ENCODE measurements around the gene LCN15. TPM values are rescaled to one million over a fixed set of nuclear protein-coding genes. Genes with fewer than 3 reads are reported as not detected.
A peak's percentile ranks its signal among the peaks of the same experiment; 100 is the strongest.
"Not testable (repeated sequence)": the region's sequence is repeated elsewhere in the genome, so short reads cannot be mapped to it uniquely, and the experiment has no call there.

Gene LCN15
- total and polyA plus RNA-seq, 9 donors, result not detected

DNA sequence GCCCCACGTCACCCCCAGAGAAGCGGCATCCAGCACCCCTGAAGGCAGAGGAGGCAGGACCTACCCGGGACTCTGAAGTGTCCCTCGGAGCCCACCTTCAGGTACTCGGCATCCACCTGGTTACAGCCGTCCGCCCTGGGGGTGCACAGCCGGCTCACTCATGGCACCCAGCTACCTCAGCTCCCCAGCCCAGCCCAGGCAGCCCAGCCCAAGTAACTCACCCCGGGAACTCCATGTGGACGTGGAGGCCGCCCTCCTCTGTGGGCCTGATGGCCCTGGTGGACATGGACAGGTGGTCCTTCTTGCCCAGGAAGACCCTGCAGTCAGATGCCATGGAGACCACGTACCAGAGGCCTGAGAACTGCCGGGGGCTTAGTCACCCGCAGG, 676 bp downstream of the LCN15 start:
- no peaks in the 10 kb centered on the region for H3K9me3 ChIP-seq
- 71 to 78% (median 78%) methylated on average over 14 of the region's 14 CpGs for WGBS, 3 donors
- intact Hi-C loops (cut with DNase I), result no loop called here
- TF ChIP-seq EP300 (IDR thresholded peaks at IDR 0.05) (no peak), POLR2A (IDR thresholded peaks at IDR 0.05) (no peak)
- TF ChIP-seq, protein P1, sequence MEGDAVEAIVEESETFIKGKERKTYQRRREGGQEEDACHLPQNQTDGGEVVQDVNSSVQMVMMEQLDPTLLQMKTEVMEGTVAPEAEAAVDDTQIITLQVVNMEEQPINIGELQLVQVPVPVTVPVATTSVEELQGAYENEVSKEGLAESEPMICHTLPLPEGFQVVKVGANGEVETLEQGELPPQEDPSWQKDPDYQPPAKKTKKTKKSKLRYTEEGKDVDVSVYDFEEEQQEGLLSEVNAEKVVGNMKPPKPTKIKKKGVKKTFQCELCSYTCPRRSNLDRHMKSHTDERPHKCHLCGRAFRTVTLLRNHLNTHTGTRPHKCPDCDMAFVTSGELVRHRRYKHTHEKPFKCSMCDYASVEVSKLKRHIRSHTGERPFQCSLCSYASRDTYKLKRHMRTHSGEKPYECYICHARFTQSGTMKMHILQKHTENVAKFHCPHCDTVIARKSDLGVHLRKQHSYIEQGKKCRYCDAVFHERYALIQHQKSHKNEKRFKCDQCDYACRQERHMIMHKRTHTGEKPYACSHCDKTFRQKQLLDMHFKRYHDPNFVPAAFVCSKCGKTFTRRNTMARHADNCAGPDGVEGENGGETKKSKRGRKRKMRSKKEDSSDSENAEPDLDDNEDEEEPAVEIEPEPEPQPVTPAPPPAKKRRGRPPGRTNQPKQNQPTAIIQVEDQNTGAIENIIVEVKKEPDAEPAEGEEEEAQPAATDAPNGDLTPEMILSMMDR (IDR thresholded peaks at IDR 0.05), result no peak
- no peaks in the 10 kb centered on the region for H3K36me3 ChIP-seq
- peak in 2 of 5 donors; percentile 21 to 28 for DNase-seq
- H3K27ac ChIP-seq, result no peak overlapping the region
- no peak overlapping the region for H3K4me3 ChIP-seq
- no peaks in the 10 kb centered on the region for H3K4me1 ChIP-seq (ENCODE audit: insufficient read depth)
- H3K27me3 ChIP-seq, result no peaks in the 10 kb centered on the region

DNA sequence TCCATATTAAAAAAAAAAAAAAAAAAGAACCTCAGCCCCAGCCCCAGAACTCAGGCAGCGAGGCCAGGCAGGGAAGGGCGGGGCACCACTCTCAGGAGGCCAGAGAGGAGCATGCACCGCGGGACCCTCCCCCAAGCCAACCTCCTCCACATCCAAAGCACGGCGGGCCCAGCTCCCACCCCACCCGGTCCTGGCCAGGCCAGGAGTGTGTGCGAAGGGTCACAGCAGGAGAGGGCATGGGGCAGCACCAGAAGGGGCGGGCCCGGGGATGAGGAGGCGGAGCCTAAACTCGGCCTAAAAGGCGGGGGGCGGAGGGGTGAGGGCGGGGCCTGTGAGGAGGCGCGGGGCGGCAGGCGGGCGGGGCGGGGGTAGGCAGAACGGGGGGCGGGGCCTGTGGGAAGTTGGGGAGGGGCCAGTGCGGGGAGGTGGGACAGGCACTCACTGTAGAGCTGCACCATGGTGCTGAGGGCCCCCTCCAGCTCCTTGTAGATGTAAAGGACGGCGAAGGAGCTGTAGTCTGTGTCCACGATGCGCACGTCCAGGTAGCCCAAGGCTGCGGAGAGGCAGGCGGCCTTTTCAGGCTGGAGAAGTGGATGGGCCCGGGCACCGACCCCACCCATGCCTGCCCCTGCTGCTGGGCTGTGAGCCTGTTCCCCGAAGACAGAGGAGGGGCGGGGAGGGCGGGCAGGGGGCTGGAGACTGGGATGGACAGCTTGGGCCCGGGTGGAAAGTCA, 1.2 kb downstream of the LCN15 start:
- Histone ChIP-seq H3K4me1 (ENCODE audit: insufficient read depth) (no peaks in the 10 kb centered on the region), H3K4me3 (no peak overlapping the region), H3K27me3 (no peaks in the 10 kb centered on the region), H3K9me3 (no peaks in the 10 kb centered on the region), H3K27ac (no peak overlapping the region), H3K36me3 (no peaks in the 10 kb centered on the region)
- WGBS, 3 donors, result 7 to 14% (median 13%) methylated on average over 36 to 37 of the region's 37 CpGs
- intact Hi-C loops (cut with DNase I), result no loop called here
- DNase-seq, result peak; percentile 32 to 59 (median 49)
- TF ChIP-seq POLR2A (IDR thresholded peaks at IDR 0.05), result no peak
- no peak for TF ChIP-seq EP300 (IDR thresholded peaks at IDR 0.05)
- TF ChIP-seq, protein P1 (IDR thresholded peaks at IDR 0.05), result no peak

- Histone ChIP-seq H3K36me3 (no peaks in the 10 kb centered on the region), H3K27me3 (no peaks in the 10 kb centered on the region), H3K4me3 (no peak overlapping the region), H3K27ac (no peak overlapping the region), H3K4me1 (ENCODE audit: insufficient read depth) (no peaks in the 10 kb centered on the region), H3K9me3 (no peaks in the 10 kb centered on the region)
- DNase-seq, result peak in 1 of 5 donors; percentile 21
- 68 to 73% (median 72%) methylated on average over 14 to 17 of the region's 17 CpGs for WGBS, 3 donors
- intact Hi-C loops (cut with DNase I), result no loop called here
- no peak for TF ChIP-seq POLR2A (IDR thresholded peaks at IDR 0.05)
- TF ChIP-seq, protein P1 (IDR thresholded peaks at IDR 0.05), result no peak
- no peak for TF ChIP-seq EP300 (IDR thresholded peaks at IDR 0.05)
Observed at GRCh38 chr9:136762221-136762691, 2.1 kb downstream of the LCN15 start.

GRCh38 chr9:136761545-136761981, 2.8 kb downstream of the LCN15 start:
- no peaks in the 10 kb centered on the region for H3K36me3 ChIP-seq
- no peak overlapping the region for H3K27ac ChIP-seq
- peak in 1 of 5 donors; percentile 25 for DNase-seq
- no peaks in the 10 kb centered on the region for H3K4me1 ChIP-seq (ENCODE audit: insufficient read depth)
- 71 to 74% (median 73%) methylated on average over 12 to 13 of the region's 13 CpGs for WGBS, 3 donors
- no peaks in the 10 kb centered on the region for H3K27me3 ChIP-seq
- TF ChIP-seq, protein P1 (IDR thresholded peaks at IDR 0.05), result no peak
- TF ChIP-seq EP300 (IDR thresholded peaks at IDR 0.05) (no peak), POLR2A (IDR thresholded peaks at IDR 0.05) (no peak)
- intact Hi-C loops (cut with DNase I), result no loop called here
- no peaks in the 10 kb centered on the region for H3K9me3 ChIP-seq
- H3K4me3 ChIP-seq, result no peak overlapping the region

GRCh38 chr9:136760834-136761544, 3.3 kb downstream of the LCN15 start:
- intact Hi-C loops (cut with DNase I); H3K9me3 ChIP-seq; H3K36me3 ChIP-seq; H3K27ac ChIP-seq; H3K4me3 ChIP-seq; H3K27me3 ChIP-seq; H3K4me1 ChIP-seq (ENCODE audit: insufficient read depth): not testable (repeated sequence)
- DNase-seq, result peak in 1 of 5 donors; percentile 53
- 32 to 39% (median 36%) methylated on average over 22 of the region's 22 CpGs for WGBS, 3 donors

All from ovary (tissue), 9 donors.